Stimulated activated CD4-positive, alpha-beta T cell treated with anti-CD3 and anti-CD28 coated beads, Interleukin-1b, Interleukin-23, amount 100 ng/mL, for 4 hours (primary cell): ENCODE data around the gene PRR23E.

Experiments
- DNase-seq, 2 donors: peaks; one replicate each; pipeline ENCODE4 v3.0.0-alpha.2; 2020; ENCODE audit warnings: low read depth in 2 of 2

PRR23E gene

DNA sequence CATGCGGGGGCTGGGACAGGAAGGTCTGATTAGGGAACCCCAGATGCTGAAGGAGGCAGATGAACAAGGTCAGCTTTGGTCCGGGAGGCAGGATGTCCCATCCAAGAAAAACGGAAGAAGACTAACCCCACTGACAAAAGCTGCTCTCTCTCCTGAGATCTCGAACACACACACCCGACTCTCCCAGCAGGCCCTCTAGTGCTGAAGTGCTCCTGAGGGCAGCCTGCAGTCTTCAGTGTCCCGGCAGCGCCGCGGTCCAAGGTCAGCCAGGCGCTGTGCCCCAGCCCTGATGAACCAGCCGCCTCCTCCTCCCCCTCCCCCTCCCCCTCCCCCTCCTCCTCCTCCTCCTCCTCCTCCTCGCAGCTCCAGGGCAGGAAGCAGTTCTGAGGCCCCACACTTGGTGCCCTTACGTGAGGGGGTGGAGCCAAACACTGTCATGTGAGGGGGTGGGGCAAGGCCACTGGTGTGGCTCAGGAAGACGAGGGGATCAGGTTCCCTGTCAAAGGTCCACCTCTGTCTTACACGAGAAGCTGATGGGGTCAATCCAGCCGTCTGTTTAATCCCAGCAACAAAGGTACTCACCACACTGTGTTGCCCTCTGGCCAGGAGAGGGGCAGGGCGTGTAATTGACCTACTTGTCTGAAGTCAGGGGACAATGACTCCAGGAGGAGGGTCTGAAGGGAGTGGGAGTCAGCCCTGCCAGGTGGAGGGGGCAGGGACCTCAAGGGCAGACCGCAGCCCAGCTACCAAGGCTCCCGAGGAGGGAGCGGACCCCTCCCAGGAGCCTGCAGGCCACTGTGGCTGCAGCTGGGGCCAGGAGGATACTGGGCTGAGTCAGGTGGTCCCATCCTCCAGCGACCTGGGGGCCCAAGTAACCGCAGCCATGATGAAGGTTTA is 34.3 kb downstream of the PRR23E start:
- no peak for DNase-seq

- no peak for DNase-seq
These were observed 35.9 kb downstream of the PRR23E start for GRCh38 chr3:127228866-127229265.

- DNase-seq = no peak
These were observed 40.4 kb downstream of the PRR23E start for GRCh38 chr3:127233371-127233770.

- no peak for DNase-seq
These were observed 41.8 kb downstream of the PRR23E start for GRCh38 chr3:127234778-127235177.

GRCh38 chr3:127235706-127236105 is 42.8 kb downstream of the PRR23E start:
- DNase-seq = no peak

- DNase-seq = no peak
These were observed 44.9 kb downstream of the PRR23E start for GRCh38 chr3:127237835-127238234.

DNA sequence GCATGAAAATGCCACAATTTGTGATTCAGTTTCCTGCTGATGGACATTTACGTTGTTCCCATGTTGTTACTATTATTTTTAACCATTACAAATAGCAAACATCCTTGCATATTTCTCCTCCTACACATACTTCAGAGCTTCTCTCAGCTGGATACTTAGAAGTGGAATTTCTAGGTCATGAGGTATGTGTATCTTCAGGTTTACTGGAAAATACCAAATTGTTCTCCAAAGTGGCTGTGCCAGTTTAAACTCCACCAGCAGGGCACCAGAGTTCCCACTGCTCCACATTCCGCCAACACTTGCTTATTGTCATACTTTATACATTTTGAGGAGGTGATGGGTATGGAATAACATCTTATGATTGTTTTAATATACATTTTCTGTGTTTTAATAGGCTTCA is 45.7 kb downstream of the PRR23E start:
- no peak for DNase-seq

DNA sequence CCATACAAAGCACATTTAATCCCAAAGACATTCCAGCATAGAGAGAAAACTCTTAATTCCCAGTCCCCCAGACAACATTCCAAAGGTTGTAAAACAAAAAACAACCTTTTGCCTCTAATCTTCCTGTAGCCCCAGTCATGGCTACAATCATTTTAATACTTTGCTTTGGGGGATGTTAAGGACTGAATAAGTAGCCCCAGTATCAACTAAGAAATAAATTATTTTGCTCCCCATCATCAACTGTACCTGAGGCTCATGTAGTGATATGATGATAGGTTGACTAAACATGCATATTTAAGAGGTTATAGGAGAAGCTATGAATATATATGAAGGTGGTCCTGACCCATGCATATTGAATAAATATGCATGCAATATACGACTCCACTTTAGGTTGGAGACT is 54.4 kb downstream of the PRR23E start:
- DNase-seq = no peak
